ENCODE measurements around the gene MTHFS.
"Not testable (repeated sequence)": the region's sequence is repeated elsewhere in the genome, so short reads cannot be mapped to it uniquely, and the experiment has no call there.

Gene MTHFS

GRCh38 chr15:79915776-79916501 lies 19.1 kb upstream of the MTHFS start:
- DNase-seq = not testable (repeated sequence)

- no peak for DNase-seq
Measured at GRCh38 chr15:79914728-79915127, 17.9 kb upstream of the MTHFS start.

DNA sequence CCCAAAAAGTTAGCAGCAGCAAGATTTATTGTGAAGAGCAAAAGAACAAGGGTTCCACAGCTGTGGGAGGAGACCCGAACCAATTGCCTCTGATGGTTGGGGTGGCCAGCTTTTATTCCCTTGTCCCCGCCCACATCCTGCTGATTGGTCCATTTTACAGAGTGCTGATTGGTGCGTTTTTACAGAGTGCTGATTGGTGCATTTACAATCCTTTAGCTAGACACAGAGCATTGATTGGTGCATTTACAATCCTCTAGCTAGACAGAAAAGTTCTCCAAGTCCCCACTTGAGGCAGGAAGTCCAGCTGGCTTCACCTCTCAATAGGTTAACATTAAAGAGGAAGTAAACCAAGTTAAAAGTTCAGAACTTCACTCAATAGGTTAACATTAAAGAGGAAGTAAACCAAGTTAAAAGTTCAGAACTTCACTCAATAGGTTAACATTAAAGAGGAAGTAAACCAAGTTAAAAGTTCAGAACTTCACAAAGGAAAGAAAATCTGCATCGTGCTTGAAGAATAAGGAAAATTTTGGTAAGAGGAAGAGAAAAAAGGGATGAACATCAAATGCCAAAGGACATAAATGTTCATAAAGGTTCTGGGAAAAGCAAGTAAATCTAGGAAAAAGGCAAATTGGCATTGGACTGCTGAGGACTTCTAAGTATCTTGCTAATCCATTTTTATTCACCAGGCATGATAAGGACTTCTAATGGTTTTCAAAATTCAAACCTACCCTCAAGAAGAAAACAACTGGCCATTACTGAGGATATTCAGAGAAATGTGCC lies 12.9 kb upstream of the MTHFS start:
- DNase-seq = not testable (repeated sequence)

GRCh38 chr15:79904271-79904670 lies 7.5 kb upstream of the MTHFS start:
- no peak for DNase-seq

DNA sequence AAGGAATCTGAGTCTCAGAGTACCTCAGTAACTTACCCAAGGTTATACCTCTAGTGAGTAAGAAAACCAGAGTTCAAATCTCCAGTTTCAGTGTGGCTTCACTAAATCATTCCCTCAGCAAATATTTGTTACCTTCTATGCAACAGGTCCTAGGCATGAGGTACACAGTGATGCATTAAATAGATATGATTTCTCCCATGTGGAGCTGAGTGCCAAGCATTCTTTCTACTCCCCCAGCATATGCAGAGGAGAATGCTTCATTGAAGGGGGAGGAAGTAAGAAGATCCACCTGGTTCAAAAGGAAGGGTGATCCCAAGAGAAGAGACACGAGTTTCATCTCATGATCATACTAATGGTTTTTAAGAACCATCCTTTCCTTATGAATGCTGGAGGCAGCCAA lies 6.8 kb upstream of the MTHFS start:
- DNase-seq = no peak

DNA sequence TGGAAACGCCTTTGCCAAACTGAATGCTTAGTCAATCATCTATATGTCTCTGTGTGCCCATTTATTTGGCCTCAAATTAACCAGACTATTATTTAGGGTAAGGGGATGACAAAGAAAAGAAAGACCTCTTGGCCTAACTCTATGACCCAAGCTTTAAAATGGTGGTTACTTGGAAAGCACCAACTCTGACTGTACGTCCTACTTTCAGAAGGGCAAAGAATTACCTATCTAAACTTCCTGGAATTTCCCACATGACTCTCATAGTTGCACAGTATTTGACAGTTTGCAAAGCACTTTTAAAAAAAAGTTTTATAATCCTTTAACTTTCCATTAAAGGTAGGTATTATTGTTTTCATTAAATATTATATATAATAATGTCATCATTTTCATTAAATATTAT lies 6.3 kb upstream of the MTHFS start:
- DNase-seq = no peak

- DNase-seq = no peak
Measured at GRCh38 chr15:79901958-79902357, 5.1 kb upstream of the MTHFS start.

DNA sequence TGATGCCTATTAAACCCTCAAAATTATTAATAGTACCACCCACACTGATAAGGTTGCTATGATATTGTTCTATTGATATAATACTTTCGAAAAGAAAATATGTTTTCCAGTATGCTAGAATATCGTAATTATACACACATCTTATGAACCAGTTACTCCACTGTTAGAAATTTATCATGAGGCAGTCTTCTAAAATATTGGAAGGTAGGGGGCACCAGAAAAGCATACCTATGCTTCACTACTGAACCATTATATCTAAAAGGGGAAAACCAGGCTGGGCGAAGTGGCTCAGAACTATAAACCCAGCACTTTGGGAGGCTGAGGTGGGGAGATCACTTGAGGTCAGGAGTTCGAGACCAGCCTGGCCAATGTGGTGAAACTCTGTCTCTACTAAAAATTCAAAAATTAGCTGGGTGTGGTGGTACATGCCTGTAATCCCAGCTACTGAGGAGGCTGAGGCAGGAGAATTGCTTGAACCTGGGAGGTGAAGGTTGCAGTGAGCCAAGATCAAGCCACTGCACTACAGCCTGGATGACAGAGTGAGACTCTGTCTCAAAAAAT lies 4.1 kb upstream of the MTHFS start:
- DNase-seq = not testable (repeated sequence)

GRCh38 chr15:79900087-79900486 lies 3.3 kb upstream of the MTHFS start:
- no peak for DNase-seq

- DNase-seq = not testable (repeated sequence)
Measured at GRCh38 chr15:79898786-79899185, 2.0 kb upstream of the MTHFS start.

DNA sequence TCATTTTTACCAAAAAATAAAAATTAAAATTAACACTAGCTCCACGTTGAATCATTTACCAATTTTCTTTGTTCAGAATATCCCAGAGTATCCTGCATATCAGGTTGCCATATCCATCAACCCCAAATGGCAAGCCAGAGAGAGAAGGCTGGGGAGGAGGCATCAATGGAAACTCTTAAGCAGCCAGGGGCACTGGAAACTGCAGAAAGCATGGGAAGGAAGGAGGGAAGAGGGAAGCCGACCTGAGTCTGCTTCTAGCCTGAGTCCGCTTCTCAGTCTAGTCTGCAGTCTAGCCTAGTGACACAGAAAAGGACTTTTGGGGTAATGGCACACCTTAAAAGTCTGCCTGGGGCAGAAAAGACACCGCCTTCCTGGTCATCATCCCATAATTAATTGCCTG lies 1.6 kb upstream of the MTHFS start:
- DNase-seq = no peak

DNA sequence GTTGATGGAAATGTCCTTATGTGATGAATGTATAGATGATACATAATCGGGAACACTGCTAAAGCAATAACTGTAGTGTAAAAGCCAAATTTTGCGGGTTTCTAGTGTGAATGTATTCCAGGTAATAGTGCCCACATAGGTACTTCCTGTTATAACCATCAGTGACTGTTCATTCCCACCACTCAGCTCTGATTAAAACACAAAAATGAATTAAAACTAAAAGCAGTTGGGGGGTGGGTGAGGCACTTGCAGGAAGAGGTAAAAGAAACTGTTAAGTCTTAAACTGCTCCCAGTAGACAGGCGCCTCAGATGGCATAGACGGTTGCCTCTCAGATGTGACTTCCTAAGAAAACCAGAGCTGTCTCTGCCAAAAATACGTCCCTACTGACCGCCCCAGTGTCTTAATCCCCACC lies 893 bp upstream of the MTHFS start:
- peak; percentile 33 for DNase-seq

GRCh38 chr15:79897380-79897678 lies 515 bp upstream of the MTHFS start:
- DNase-seq = no peak

GRCh38 chr15:79896131-79896633 lies 632 bp downstream of the MTHFS start:
- DNase-seq = peak; percentile 7

DNA sequence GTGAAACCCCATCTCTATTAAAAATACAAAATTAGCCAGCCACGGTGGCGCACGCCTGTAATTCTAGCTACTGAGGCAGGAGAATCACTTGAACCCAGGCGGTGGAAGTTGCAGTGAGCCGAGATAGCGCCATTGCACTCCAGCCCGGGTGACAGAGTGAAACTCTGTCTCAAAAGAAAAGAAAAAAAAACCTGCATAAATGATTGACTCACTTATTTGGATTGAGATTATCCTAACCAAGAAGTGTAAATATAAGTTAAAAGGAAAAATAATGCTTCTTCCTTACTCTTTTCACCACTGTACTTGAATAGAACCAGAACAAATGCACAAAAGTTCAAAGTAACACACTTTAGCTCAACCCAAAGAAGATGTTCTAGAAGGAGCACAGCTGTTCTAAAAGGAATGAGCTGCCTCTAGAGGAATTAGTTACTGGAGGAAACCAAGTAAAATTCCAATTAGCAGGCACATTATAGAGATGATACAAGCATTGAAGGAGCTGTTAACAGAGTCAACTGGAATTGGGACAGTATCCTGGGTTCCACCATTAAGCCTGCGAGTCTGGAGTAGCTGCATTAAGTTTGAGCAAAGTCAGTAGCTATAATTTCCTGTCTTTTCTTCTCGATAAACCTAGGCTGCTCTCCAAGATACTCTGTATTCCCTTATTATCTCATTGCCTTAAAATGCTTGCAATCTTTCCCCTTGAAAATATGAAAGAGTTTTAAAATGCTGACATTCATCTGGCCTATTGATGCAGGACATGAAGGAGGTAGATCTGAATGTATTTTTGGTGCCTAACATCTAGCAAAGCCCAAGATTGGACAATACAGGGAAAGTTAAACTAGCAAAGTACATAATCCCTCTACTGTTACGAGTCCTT lies 9.5 kb downstream of the MTHFS start:
- no peak for DNase-seq

GRCh38 chr15:79886124-79886523 lies 10.7 kb downstream of the MTHFS start:
- no peak for DNase-seq

- no peak for DNase-seq
Measured at GRCh38 chr15:79884204-79884596, 12.6 kb downstream of the MTHFS start.

DNA sequence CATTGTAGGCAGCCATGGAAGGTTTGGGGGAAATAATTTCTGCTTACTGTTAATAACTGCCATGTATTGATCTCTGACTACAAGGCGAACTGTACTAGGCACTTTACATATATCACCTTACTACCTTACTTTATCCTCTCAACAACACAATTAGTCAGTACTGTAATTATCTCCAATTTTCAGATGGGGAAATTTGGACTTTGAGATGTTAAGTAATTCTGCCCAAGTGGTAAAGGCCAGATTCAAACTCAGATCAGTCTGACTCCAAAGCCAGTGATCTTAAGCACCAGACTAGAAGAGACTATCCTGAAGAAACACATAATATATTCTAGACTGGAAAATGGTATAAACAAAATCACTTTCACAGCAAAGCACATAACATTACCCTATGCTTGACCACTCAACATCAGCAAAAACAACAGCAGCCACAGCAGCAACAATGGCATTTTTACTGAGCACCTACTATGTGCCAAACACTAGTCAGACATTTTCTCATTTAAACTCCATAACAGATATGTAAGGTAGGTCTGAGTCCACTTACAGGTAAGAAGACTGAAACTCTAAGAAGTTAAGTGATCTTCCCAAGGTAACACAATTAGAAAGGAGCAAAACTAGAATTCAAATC lies 13.1 kb downstream of the MTHFS start:
- no peak for DNase-seq

DNA sequence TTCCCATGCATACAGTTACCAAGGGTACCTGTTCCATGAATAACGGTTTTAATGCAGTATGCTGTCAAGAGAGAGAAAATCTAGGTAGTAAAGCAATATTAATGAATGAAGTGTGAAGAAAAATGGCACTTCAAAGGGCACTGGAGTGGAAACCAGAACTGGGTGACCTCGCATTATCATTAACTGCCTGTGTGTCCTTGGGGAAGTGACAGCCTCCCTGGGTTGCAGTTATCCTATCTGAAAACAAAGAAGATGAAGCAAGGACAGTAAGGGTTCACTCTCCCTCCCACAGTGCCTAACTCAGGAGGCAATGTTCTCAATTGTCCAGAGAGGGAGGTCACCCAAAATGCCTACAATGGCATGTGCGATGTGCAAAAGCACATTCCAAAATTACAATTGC lies 15.1 kb downstream of the MTHFS start:
- no peak for DNase-seq

GRCh38 chr15:79881254-79881653 lies 15.6 kb downstream of the MTHFS start:
- DNase-seq = no peak

DNA sequence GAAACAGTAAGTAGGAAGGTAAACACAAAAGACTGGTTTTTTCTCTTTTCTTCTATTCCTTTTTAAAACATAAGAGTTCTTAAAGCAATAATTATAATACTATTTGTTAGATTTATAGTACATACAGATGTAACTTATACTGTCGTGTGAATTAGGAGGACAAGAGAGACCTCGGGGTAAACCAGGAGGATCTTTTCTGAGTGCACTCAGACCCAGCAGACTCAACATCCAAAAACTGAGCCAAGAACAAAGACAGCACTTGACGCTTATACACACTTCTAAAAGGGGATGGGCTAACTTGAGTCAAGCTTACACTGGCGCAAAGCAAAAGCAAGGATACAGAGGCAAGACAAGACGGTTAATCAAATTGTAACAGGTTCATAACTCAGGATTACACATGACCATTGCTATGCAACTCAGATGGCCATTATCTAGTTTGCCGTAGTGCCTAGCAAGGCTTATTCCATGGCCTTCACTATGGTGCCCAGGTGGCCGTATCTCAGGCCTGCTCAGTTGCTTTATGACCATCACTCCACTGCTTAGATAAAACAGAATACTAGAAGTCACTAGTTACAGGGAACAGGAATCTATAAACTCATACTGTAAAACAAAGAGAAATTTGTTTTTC lies 18.6 kb downstream of the MTHFS start:
- no peak for DNase-seq

GRCh38 chr15:79875213-79875612 lies 21.6 kb downstream of the MTHFS start:
- no peak for DNase-seq
